Measurements from ENCODE around the gene SF3A2.

The SF3A2 gene

DNA sequence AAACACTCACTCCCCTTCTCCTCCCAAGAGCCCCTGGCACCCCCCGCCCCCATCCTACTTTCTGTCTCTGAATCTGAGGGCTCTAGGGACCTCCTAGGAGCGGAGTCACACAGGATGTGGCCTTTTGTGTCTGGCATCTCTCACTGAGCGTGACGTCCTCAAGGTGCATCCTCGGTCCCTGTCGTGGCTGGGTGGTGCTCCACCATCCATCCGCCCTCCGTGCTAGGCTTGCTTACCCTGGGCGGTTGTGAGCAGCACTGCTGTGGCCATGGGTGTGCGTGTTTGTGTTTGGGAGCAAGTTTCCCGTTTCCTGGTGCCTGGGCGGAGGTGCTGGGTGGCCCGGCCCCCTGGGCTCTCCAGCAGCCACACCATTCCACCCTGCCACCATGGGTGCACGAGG lies 12.7 kb upstream of the SF3A2 start:
- TF ChIP-seq EZH2phosphoT487 (IDR thresholded peaks at IDR 0.05; ENCODE audit: borderline replicate concordance) (no peak), CTCF (conservative IDR thresholded peaks at IDR 0.05; ENCODE audit: low read length) (no peak)

GRCh38 chr19:2224754-2225349 lies 11.8 kb upstream of the SF3A2 start:
- Histone ChIP-seq H3K27me3 (ENCODE audit: insufficient read depth, low read length, poor library complexity, severe bottlenecking) (no peaks in the 10 kb centered on the region), H3K9me2 (replicated peaks; ENCODE audit: low read depth, low read length) (no peaks in the 10 kb centered on the region), H3K9me3 (ENCODE audit: insufficient read depth, low read depth, low read length) (no peaks in the 10 kb centered on the region), H3F3A (ENCODE audit: low read depth) (no peaks in the 10 kb centered on the region), H3K4me2 (ENCODE audit: low read depth, low read length, poor library complexity, severe bottlenecking) (no peak overlapping the region), H4K20me1 (ENCODE audit: insufficient read depth, low read length, poor library complexity, severe bottlenecking) (no peaks in the 10 kb centered on the region), H2AFZ (ENCODE audit: low read length) (no peak overlapping the region), H3K36me3 (ENCODE audit: insufficient read depth, low read length) (peaks cover 87% of the 10 kb centered on the region; the same call in 1 of the 2 replicates), H3K4me1 (ENCODE audit: insufficient read depth, low read length, poor library complexity, severe bottlenecking) (no peaks in the 10 kb centered on the region), H3K9ac (ENCODE audit: low read depth, low read length, poor library complexity, severe bottlenecking) (no peak overlapping the region), H3K79me2 (ENCODE audit: insufficient read depth, low read length) (no peaks in the 10 kb centered on the region), H3K4me3 (ENCODE audit: low read length, poor library complexity, severe bottlenecking) (no peak overlapping the region)
- TF ChIP-seq CTCF (conservative IDR thresholded peaks at IDR 0.05; ENCODE audit: low read length) (no peak), EZH2phosphoT487 (IDR thresholded peaks at IDR 0.05; ENCODE audit: borderline replicate concordance) (no peak)

More for the DNA sequence above, 12.7 kb upstream of the SF3A2 start:
- H2AFZ ChIP-seq (ENCODE audit: low read length): no peak overlapping the region
- H3K36me3 ChIP-seq (ENCODE audit: insufficient read depth, low read length): peaks cover 86% of the 10 kb centered on the region; the same call in 1 of the 2 replicates
- H4K20me1 ChIP-seq (ENCODE audit: insufficient read depth, low read length, poor library complexity, severe bottlenecking): no peaks in the 10 kb centered on the region
- no peak overlapping the region for H3K9ac ChIP-seq (ENCODE audit: low read depth, low read length, poor library complexity, severe bottlenecking)
- H3K4me2 ChIP-seq (ENCODE audit: low read depth, low read length, poor library complexity, severe bottlenecking): no peak overlapping the region
- no peaks in the 10 kb centered on the region for H3K9me2 ChIP-seq (replicated peaks; ENCODE audit: low read depth, low read length)
- H3K4me3 ChIP-seq (ENCODE audit: low read length, poor library complexity, severe bottlenecking): no peak overlapping the region
- H3K9me3 ChIP-seq (ENCODE audit: insufficient read depth, low read depth, low read length): no peaks in the 10 kb centered on the region
- H3F3A ChIP-seq (ENCODE audit: low read depth): no peaks in the 10 kb centered on the region
- H3K27me3 ChIP-seq (ENCODE audit: insufficient read depth, low read length, poor library complexity, severe bottlenecking): no peaks in the 10 kb centered on the region
- H3K79me2 ChIP-seq (ENCODE audit: insufficient read depth, low read length): no peaks in the 10 kb centered on the region
- H3K4me1 ChIP-seq (ENCODE audit: insufficient read depth, low read length, poor library complexity, severe bottlenecking): no peaks in the 10 kb centered on the region

GRCh38 chr19:2225415-2226050 lies 11.1 kb upstream of the SF3A2 start:
- Histone ChIP-seq H3K79me2 (ENCODE audit: insufficient read depth, low read length) (no peaks in the 10 kb centered on the region), H3K9me3 (ENCODE audit: insufficient read depth, low read depth, low read length) (no peaks in the 10 kb centered on the region), H3K27me3 (ENCODE audit: insufficient read depth, low read length, poor library complexity, severe bottlenecking) (no peaks in the 10 kb centered on the region), H2AFZ (ENCODE audit: low read length) (no peak overlapping the region), H3K4me2 (ENCODE audit: low read depth, low read length, poor library complexity, severe bottlenecking) (no peak overlapping the region), H3K9me2 (replicated peaks; ENCODE audit: low read depth, low read length) (no peaks in the 10 kb centered on the region), H3K4me3 (ENCODE audit: low read length, poor library complexity, severe bottlenecking) (no peak overlapping the region), H4K20me1 (ENCODE audit: insufficient read depth, low read length, poor library complexity, severe bottlenecking) (no peaks in the 10 kb centered on the region), H3K4me1 (ENCODE audit: insufficient read depth, low read length, poor library complexity, severe bottlenecking) (no peaks in the 10 kb centered on the region), H3K9ac (ENCODE audit: low read depth, low read length, poor library complexity, severe bottlenecking) (no peak overlapping the region), H3F3A (ENCODE audit: low read depth) (no peaks in the 10 kb centered on the region), H3K36me3 (ENCODE audit: insufficient read depth, low read length) (peaks cover 87% of the 10 kb centered on the region; the same call in 1 of the 2 replicates)
- TF ChIP-seq CTCF (conservative IDR thresholded peaks at IDR 0.05; ENCODE audit: low read length) (no peak), EZH2phosphoT487 (IDR thresholded peaks at IDR 0.05; ENCODE audit: borderline replicate concordance) (no peak)
